ENCODE results near the gene TMEM205.

The TMEM205 gene

DNA sequence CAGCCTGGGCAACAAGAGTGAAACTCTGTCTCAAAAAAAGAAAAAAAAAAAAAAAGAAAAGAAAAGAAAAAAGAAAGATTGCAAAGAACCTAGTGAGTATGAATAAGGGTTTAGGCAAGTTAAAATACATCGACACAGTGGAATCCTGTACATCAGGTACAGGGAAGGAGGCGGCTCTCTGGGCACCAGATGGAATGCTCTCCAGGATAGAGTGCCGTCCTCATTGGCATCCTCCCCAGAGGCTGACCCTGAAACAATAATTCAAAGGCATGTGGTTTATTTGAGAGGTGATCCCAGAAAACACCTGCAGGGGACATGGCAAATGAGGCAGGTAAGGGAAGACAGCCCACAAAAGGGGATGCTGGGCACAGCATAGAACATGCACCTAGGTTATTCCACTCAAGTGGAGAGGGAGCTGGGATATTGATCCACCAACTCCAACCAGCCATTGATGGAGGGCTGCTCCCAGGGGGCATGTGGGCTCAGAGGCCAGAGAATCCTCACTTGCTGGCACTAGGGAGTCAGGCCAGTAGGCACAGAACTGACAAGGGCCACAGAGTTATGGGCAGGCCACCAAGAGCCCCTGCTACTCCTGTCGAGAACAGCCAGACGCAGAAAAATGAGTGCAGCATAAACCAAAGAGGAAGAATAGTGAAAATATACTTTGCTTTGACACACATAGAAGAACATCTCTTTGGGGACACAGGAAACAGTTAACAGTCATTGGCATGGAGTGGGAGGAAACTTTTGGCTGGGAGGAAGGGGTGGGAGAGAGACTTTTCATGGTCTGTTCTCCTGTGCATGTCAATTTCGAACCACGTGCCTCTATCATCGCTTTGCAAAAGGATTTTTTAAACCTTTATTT lies 45.9 kb downstream of the TMEM205 start:
- DNase-seq (ENCODE audit: low read depth) = no peak

DNA sequence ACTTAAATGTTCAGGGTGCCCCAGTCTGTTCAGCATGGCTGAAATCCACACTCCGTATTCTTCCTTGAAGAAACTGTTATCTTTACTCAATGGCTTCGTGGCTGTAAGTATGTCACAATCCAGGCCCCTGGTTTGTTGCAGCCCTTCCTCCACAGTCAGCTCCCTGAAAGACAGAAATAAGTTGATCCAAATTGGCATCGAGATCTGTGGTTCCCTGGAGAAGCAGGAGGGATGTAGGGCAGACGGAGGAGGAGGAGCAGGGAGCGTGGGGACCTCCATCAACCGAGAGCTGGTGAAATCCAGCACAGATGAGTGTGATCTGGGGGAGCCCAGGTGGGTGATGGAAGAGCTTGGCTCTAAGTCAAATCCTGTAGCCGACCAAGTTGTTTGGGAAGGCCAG lies 49.8 kb downstream of the TMEM205 start:
- DNase-seq (ENCODE audit: low read depth) = no peak

GRCh38 chr19:11295665-11296245 lies 50.3 kb downstream of the TMEM205 start, which contains the start of gene TSPAN16:
TSS of gene TSPAN16 (plus strand) at chr19:11296160. CDS start at chr19:11296298, 138 bp downstream.
- no peak for DNase-seq (ENCODE audit: low read depth)

DNA sequence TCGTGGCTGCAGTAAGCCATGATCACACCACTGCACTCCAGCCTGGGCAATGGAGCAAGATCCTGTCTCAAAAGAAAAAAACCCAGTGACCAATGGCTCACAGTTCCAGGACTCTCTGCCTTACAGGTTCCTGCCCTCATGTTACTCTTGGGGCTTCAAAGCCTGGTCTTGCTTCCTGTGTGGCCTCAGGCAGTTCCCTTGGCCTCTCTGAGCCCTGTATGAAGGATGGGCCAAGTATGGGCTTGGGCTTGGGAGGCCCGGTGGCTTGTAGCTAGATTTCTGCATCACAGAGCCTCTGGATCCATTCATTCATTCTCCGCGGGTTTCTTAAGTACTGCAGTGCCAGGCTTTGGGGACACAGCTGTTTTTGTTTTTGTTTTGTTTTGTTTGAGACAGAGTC lies 50.9 kb downstream of the TMEM205 start:
- no peak for DNase-seq (ENCODE audit: low read depth)

- DNase-seq (ENCODE audit: low read depth) = peak; percentile 64
Measured at GRCh38 chr19:11293433-11294389, 52.4 kb downstream of the TMEM205 start.

All from T follicular helper cell (primary cell).